AG04449 (cell line): ENCODE measurements around the gene METTL21C.

ENCODE experiments used
- CTCF ChIA-PET: fragments of 350-600 bp; formaldehyde crosslinking; extraction: SDS; loops from one replicate; lab custom pipeline; 2021; ENCODE audit warnings: antibody characterized with exemption; lab: Yijun Ruan, JAX
- POLR2A ChIA-PET: fragments of 400-600, 350-600 bp; formaldehyde crosslinking; extraction: SDS; loops from one replicate; lab custom pipeline; 2020; ENCODE audit warnings: antibody characterized with exemption, inconsistent platforms; lab: Yijun Ruan, JAX
- DNase-seq: peaks from one replicate; pipeline ENCODE4 v3.0.0-alpha.2; 2010; ENCODE audit warnings: low read depth, low spot score
- H3K4me3 ChIP-seq: 2 replicates; pipeline ENCODE4 v1.5.1; 2011; ENCODE audit warnings: low read depth, mild to moderate bottlenecking, control low read depth, low read length
- CTCF ChIP-seq: IDR thresholded peaks from one replicate; pipeline ENCODE4 v1.5.1; 2011; ENCODE audit warnings: mild to moderate bottlenecking, moderate library complexity, low read length, control low read depth, inconsistent platforms; ENCODE audit not compliant: insufficient read depth; ENCODE audit errors: missing control alignments

The METTL21C gene

GRCh38 chr13:102694937-102695336, at the start of gene METTL21C:
Gene METTL21C (minus strand): TSS chr13:102695044. CDS start chr13:102694498, 546 bp downstream.
- ChIA-PET POLR2A (no interaction called here), CTCF (no interaction called here)
- no peak for DNase-seq

GRCh38 chr13:102742506-102742905, 47.7 kb upstream of the METTL21C start:
- no peak for TF ChIP-seq CTCF
- no peak for DNase-seq
- no peak overlapping the region for H3K4me3 ChIP-seq
- CTCF ChIA-PET = no interaction called here
- POLR2A ChIA-PET = no interaction called here

More at GRCh38 chr13:102694937-102695336, at the start of gene METTL21C:
- TF ChIP-seq CTCF = no peak
- H3K4me3 ChIP-seq = no peak within 1 kb of the TSS

- POLR2A ChIA-PET = no interaction called here
- CTCF ChIA-PET = no interaction called here
Observed at GRCh38 chr13:102742101-102742500, 47.3 kb upstream of the METTL21C start.

GRCh38 chr13:102729560-102730270, 34.9 kb upstream of the METTL21C start:
- H3K4me3 ChIP-seq = no peak overlapping the region
- CTCF ChIA-PET = no interaction called here
- peak; percentile 10 for DNase-seq
- POLR2A ChIA-PET = no interaction called here
- no peak for TF ChIP-seq CTCF

More at GRCh38 chr13:102742101-102742500, 47.3 kb upstream of the METTL21C start:
- TF ChIP-seq CTCF = no peak
- DNase-seq = no peak
- no peak overlapping the region for H3K4me3 ChIP-seq

GRCh38 chr13:102726430-102726829, 31.6 kb upstream of the METTL21C start:
- ChIA-PET CTCF (interaction anchor here (1.8 to 3.2 kb wide), 6 partner anchors 15 to 146 kb away, joined by 5 to 70 read pairs (median 13); no protein-coding TSS in a partner anchor), POLR2A (interaction anchor here (0.7 kb wide), 1 partner anchor 21 kb away, joined by 3 read pairs; no protein-coding TSS in a partner anchor)
- no peak overlapping the region for H3K4me3 ChIP-seq
- no peak for DNase-seq
- no peak for TF ChIP-seq CTCF

- TF ChIP-seq CTCF = peak; percentile 58
- peak; percentile 23 for DNase-seq
- H3K4me3 ChIP-seq = no peak overlapping the region
- CTCF ChIA-PET = interaction anchor here (0.6 to 3.2 kb wide), 32 partner anchors 9 to 169 kb away, joined by 3 to 70 read pairs (median 5); partner anchors contain the start of gene TPP2
- POLR2A ChIA-PET = interaction anchor here (0.9 to 1.0 kb wide), 2 partner anchors 129 to 131 kb away, joined by 3 to 4 read pairs; no protein-coding TSS in a partner anchor
Observed at GRCh38 chr13:102724923-102725322, 30.1 kb upstream of the METTL21C start.
